Ishikawa (cell line): ENCODE measurements around the gene HMGCS2.

ENCODE experiments used
- CEBPB ChIP-seq: IDR thresholded peaks from 2 replicates; pipeline ENCODE4 v1.6.1; 2012
- CREB1 ChIP-seq: IDR thresholded peaks from 2 replicates; pipeline ENCODE4 v1.6.1; 2012; ENCODE audit warnings: low read depth
- EGR1 ChIP-seq: IDR thresholded peaks from 2 replicates; pipeline ENCODE4 v1.6.1; 2012
- EP300 ChIP-seq: IDR thresholded peaks from 2 replicates; pipeline ENCODE4 v1.6.1; 2012; ENCODE audit warnings: borderline replicate concordance
- FOXM1 ChIP-seq: IDR thresholded peaks from 2 replicates; pipeline ENCODE4 v1.6.1; 2012; ENCODE audit warnings: low read depth, borderline replicate concordance
- MAX ChIP-seq: IDR thresholded peaks from 2 replicates; pipeline ENCODE4 v1.6.1; 2012
- NFIC ChIP-seq: IDR thresholded peaks from 2 replicates; pipeline ENCODE4 v1.6.1; 2012
- RAD21 ChIP-seq: IDR thresholded peaks from 2 replicates; pipeline ENCODE4 v1.6.1; 2012; ENCODE audit warnings: low read depth
- REST ChIP-seq: IDR thresholded peaks from 2 replicates; pipeline ENCODE4 v1.6.1; 2012; ENCODE audit warnings: low read depth, mild to moderate bottlenecking
- TAF1 ChIP-seq: IDR thresholded peaks from 2 replicates; pipeline ENCODE4 v1.6.1; 2012; ENCODE audit warnings: low read depth, mild to moderate bottlenecking
- TCF12 ChIP-seq: IDR thresholded peaks from 2 replicates; pipeline ENCODE4 v1.6.1; 2012; ENCODE audit warnings: low read depth
- TEAD4 ChIP-seq: IDR thresholded peaks from 2 replicates; pipeline ENCODE4 v1.6.1; 2012
- USF1 ChIP-seq: IDR thresholded peaks from 2 replicates; pipeline ENCODE4 v1.6.1; 2012
- YY1 ChIP-seq: IDR thresholded peaks from 2 replicates; pipeline ENCODE4 v1.6.1; 2012; ENCODE audit warnings: low read depth
- ZBTB7A ChIP-seq: IDR thresholded peaks from 2 replicates; pipeline ENCODE4 v1.6.1; 2012; ENCODE audit warnings: low read depth

The HMGCS2 gene

GRCh38 chr1:119740896-119741780, 27.6 kb downstream of the HMGCS2 start:
- TF ChIP-seq CREB1 (no peak), YY1 (no peak), TEAD4 (no peak), MAX (no peak), FOXM1 (no peak), RAD21 (no peak), ZBTB7A (no peak), TAF1 (no peak), EP300 (no peak), USF1 (no peak), REST (no peak), NFIC (no peak), CEBPB (no peak), EGR1 (no peak)

GRCh38 chr1:119740261-119740660, 28.4 kb downstream of the HMGCS2 start:
- TF ChIP-seq TAF1 (no peak), EGR1 (no peak), TEAD4 (no peak), ZBTB7A (no peak), TCF12 (no peak), MAX (no peak), USF1 (no peak), NFIC (no peak), REST (no peak), FOXM1 (no peak), YY1 (no peak), RAD21 (no peak), CREB1 (no peak), EP300 (no peak), CEBPB (no peak)

- TF ChIP-seq YY1: no peak
Measured at GRCh38 chr1:119739150-119739549, 29.6 kb downstream of the HMGCS2 start.

GRCh38 chr1:119738100-119738720, 30.5 kb downstream of the HMGCS2 start:
- TF ChIP-seq EGR1 (no peak), TAF1 (no peak), CEBPB (no peak), REST (no peak), EP300 (no peak), RAD21 (no peak), NFIC (no peak), MAX (no peak), TEAD4 (no peak), TCF12 (no peak), CREB1 (no peak), USF1 (no peak), ZBTB7A (no peak)
